Peyer's patch (tissue), 4 donors: ENCODE data around the gene ATG7.

Experiments used
- CTCF ChIP-seq, 6 experiments: fragments of 450-650 bp in 4 of 6; fragments of 200-600 bp in 2 of 6; sonication (generic) in 1 of 6; IDR thresholded peaks; one replicate each; pipeline ENCODE4 v1.5.1; 2017 to 2019; ENCODE audit warnings: antibody characterized with exemption in 6 of 6, mild to moderate bottlenecking in 3 of 6, moderate library complexity in 1 of 6
- POLR2A ChIP-seq, 2 donors: fragments of 450-650 bp; IDR thresholded peaks; one replicate each; pipeline ENCODE4 v1.5.1; 2017; ENCODE audit warnings: antibody characterized with exemption in 2 of 2, mild to moderate bottlenecking in 2 of 2, moderate library complexity in 2 of 2

- TF ChIP-seq CTCF (IDR thresholded peaks at IDR 0.05) (no peak), POLR2A (IDR thresholded peaks at IDR 0.05) (no peak)
These were observed 26.9 kb upstream of the ATG7 start for GRCh38 chr3:11245276-11245675.
